Right lobe of liver (tissue), 6 donors: Measurements from ENCODE around the gene KLK8. TPM values are rescaled to one million over a fixed set of nuclear protein-coding genes. Genes with fewer than 3 reads are reported as not detected.

ENCODE experiments used
- ATAC-seq, 4 donors: fragments of 200-7000 bp; cut with Tn5 transposase; one replicate each; pipeline ENCODE4 v1.9.1; 2020; ENCODE audit warnings: mild to moderate bottlenecking in 4 of 4, moderate library complexity in 4 of 4
- DNase-seq, 3 donors: peaks; one replicate each; pipeline ENCODE4 v3.0.0-alpha.2; 2020
- H3K27ac ChIP-seq, 3 donors: fragments of 200-600 bp; one replicate each; pipeline ENCODE4 v1.8.0; 2022
- H3K27me3 ChIP-seq, 2 donors: fragments of 200-600 bp; one replicate each; pipeline ENCODE4 v1.8.0; 2022
- H3K36me3 ChIP-seq, 4 donors: fragments of 200-600 bp; sonication (generic) in 1 of 4; one replicate each; pipeline versions ENCODE4 v1.5.1 to v1.8.0; 2017 to 2022; ENCODE audit warnings: control low read depth in 1 of 4
- H3K4me1 ChIP-seq, 4 donors: fragments of 200-600 bp; sonication (generic) in 1 of 4; one replicate each; pipeline versions ENCODE4 v1.5.1 to v1.8.0; 2017 to 2022; ENCODE audit warnings: control low read depth in 1 of 4
- H3K4me3 ChIP-seq, 3 donors: fragments of 200-600 bp; one replicate each; pipeline ENCODE4 v1.8.0; 2022
- H3K9me3 ChIP-seq, 4 donors: fragments of 200-600 bp; sonication (generic) in 1 of 4; one replicate each; pipeline versions ENCODE4 v1.5.1 to v1.8.0; 2017 to 2022; ENCODE audit warnings: control low read depth in 1 of 4
- CTCF ChIP-seq, 4 donors: fragments of 200-600 bp in 3 of 4; fragments of 450-650 bp in 1 of 4; IDR thresholded peaks; one replicate each; pipeline versions ENCODE4 v1.5.1 to v1.8.0; 2016 to 2022; ENCODE audit warnings: antibody characterized with exemption in 4 of 4, mild to moderate bottlenecking in 2 of 4
- POLR2A ChIP-seq: fragments of 450-650 bp; IDR thresholded peaks from one replicate; pipeline ENCODE4 v1.6.1; 2017; ENCODE audit warnings: antibody characterized with exemption, mild to moderate bottlenecking
- WGBS: methylation state at CpG from one replicate; pipeline ENCODE4 v1.1.6; 2018; ENCODE audit warnings: low coverage, low lambda C conversion rate; ENCODE audit not compliant: insufficient coverage; ENCODE audit errors: missing lambda C conversion rate; 5-methylcytosine and 5-hydroxymethylcytosine counted together
- intact Hi-C, 2 donors: fragments of 100-400 bp; cut with DNase I; formaldehyde crosslinking; loops; one replicate each; pipeline versions ENCODE4 v1.11.2 to v1.14.1; 2022
- total RNA-seq, 6 experiments: library from RNA; depleted of rRNA in 2 of 6; stranded (reverse); fragments of >200 nt in 2 of 6; fragmentation: NEBNext Ultra II Directional in 3 of 6; extraction: Animal tissue kit (Norgen Biotek cat#: 25700) in 3 of 6; gene quantifications; one replicate each; pipeline versions ENCODE4 v1.1.0 to v1.2.4, GENCODE V29; 2016 to 2023
- donor health status: DM: no; HTN: yes; CAD: no.
- donor health status: DM: no; HTN: no; CAD: no.
- donor health status: DM: no; HTN: no; CAD: no.
- donor health status: DM: no; HTN: yes; CAD: no.
- donor health status: DM: no; HTN: yes; CAD: no.

Gene KLK8
- total RNA-seq, 6 experiments from 2014 or later, result not detected

- DNase-seq (peak in 1 of 3 donors; percentile 33), ATAC-seq (no peak)
- no peak for TF ChIP-seq CTCF (IDR thresholded peaks at IDR 0.05)
- no peak for TF ChIP-seq POLR2A
- 49% methylated on average over 6 of the region's 18 CpGs for WGBS
- H3K36me3 ChIP-seq, result no peaks in the 10 kb centered on the region
- H3K9me3 ChIP-seq, result no peaks in the 10 kb centered on the region
- H3K27ac ChIP-seq, result no peak overlapping the region
- H3K4me3 ChIP-seq, result no peak overlapping the region
- intact Hi-C loops, result no loop called here
- no peaks in the 10 kb centered on the region for H3K4me1 ChIP-seq
- H3K27me3 ChIP-seq, result no peaks in the 10 kb centered on the region
These were observed 24.6 kb upstream of the KLK8 start for GRCh38 chr19:51025809-51026553.

GRCh38 chr19:51025401-51025800 is 24.0 kb upstream of the KLK8 start:
- Histone ChIP-seq H3K27ac (no peak overlapping the region), H3K4me1 (no peaks in the 10 kb centered on the region), H3K36me3 (no peaks in the 10 kb centered on the region), H3K27me3 (no peaks in the 10 kb centered on the region), H3K9me3 (no peaks in the 10 kb centered on the region), H3K4me3 (no peak overlapping the region)
- ATAC-seq, result no peak
- 67% methylated on average over 1 of the region's 6 CpGs for WGBS
- peak in 1 of 3 donors; percentile 12 for DNase-seq
- intact Hi-C loops, result no loop called here
- TF ChIP-seq POLR2A (no peak), CTCF (IDR thresholded peaks at IDR 0.05) (no peak)

GRCh38 chr19:51024924-51025323 is 23.5 kb upstream of the KLK8 start:
- ATAC-seq, result no peak

GRCh38 chr19:51023946-51024345 is 22.5 kb upstream of the KLK8 start:
- DNase-seq, result no peak
- ATAC-seq, result no peak
- WGBS, result 26% methylated on average over 8 of the region's 11 CpGs
- no peaks in the 10 kb centered on the region for H3K9me3 ChIP-seq
- H3K4me1 ChIP-seq, result no peaks in the 10 kb centered on the region
- H3K27ac ChIP-seq, result no peak overlapping the region
- H3K36me3 ChIP-seq, result no peaks in the 10 kb centered on the region
- TF ChIP-seq CTCF (IDR thresholded peaks at IDR 0.05), result no peak
- no peak for TF ChIP-seq POLR2A
- intact Hi-C loops, result no loop called here
- H3K4me3 ChIP-seq, result no peak overlapping the region
- no peaks in the 10 kb centered on the region for H3K27me3 ChIP-seq

More at GRCh38 chr19:51024924-51025323, 23.5 kb upstream of the KLK8 start:
- no peaks in the 10 kb centered on the region for H3K9me3 ChIP-seq
- DNase-seq, result no peak
- no peak overlapping the region for H3K4me3 ChIP-seq
- no peaks in the 10 kb centered on the region for H3K27me3 ChIP-seq
- TF ChIP-seq CTCF (IDR thresholded peaks at IDR 0.05), result no peak
- no peaks in the 10 kb centered on the region for H3K4me1 ChIP-seq
- intact Hi-C loops, result no loop called here
- WGBS, result 28% methylated on average over 3 of the region's 5 CpGs
- H3K36me3 ChIP-seq, result no peaks in the 10 kb centered on the region
- H3K27ac ChIP-seq, result no peak overlapping the region
